Right renal pelvis (tissue), 4 donors: ENCODE results near the gene COPG1. TPM values are rescaled to one million over a fixed set of nuclear protein-coding genes. Genes with fewer than 3 reads are reported as not detected.

Experiments
- DNase-seq, 4 donors: peaks; one replicate each; pipeline ENCODE4 v3.0.0-alpha.2; 2013; ENCODE audit warnings: low read depth in 4 of 4, low spot score in 3 of 4, missing footprints in 1 of 4
- polyA plus RNA-seq, 4 donors: library from polyadenylated mRNA; unstranded; fragments of 120-200 nt; gene quantifications; one replicate each; pipeline ENCODE4 v1.2.1, GENCODE V29; 2013; ENCODE audit not compliant: insufficient read length in 4 of 4

The COPG1 gene
- polyA plus RNA-seq, 4 donors = 151 to 163 (median 153) TPM

DNA sequence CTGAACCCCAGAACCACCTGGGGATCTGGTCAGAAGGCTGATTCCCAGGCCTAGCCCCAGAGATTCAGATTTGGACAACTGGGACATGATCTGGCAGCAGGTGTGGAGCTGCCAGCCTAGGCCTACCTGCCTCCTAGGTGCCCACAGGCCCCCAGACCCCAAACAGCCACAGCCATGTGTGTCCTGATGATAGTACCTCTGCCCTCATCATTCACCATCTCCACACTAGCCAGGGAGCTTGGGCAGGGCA, 63.9 kb downstream of the COPG1 start:
- DNase-seq = no peak

DNA sequence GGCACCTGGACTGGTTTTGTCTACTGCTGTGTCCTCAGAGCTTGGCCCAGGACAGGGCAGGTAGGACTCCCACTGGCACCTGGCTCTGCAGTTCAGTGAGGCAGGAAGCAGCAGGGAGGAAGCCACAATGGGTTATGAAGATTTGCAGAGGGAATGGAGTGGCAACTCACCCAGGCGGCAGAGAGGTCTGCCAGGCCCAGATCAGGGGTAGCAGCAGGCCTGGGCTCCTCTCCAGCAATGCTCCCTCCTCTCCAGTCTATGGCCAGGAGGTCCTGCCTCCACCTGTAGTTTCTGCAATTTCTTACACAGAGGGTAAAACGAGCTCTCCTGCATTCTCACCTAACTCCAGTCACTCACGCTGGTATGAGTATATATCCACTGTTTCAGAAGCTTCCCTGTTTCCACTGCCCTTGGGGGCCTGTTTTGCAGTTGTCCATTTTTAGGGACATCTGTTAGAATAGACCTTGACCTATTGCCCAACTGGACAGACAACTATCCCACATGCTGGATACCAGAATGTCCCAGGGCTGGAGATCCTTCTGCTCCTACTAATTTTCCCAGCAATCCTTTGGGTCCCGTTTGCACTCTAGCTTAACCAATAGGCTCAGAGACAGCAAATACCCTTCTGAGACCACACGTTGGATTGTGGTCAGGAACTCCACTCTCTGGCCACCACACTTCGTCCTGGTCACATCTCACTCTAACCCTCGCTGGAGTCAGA, 64.4 kb downstream of the COPG1 start:
- no peak for DNase-seq

DNA sequence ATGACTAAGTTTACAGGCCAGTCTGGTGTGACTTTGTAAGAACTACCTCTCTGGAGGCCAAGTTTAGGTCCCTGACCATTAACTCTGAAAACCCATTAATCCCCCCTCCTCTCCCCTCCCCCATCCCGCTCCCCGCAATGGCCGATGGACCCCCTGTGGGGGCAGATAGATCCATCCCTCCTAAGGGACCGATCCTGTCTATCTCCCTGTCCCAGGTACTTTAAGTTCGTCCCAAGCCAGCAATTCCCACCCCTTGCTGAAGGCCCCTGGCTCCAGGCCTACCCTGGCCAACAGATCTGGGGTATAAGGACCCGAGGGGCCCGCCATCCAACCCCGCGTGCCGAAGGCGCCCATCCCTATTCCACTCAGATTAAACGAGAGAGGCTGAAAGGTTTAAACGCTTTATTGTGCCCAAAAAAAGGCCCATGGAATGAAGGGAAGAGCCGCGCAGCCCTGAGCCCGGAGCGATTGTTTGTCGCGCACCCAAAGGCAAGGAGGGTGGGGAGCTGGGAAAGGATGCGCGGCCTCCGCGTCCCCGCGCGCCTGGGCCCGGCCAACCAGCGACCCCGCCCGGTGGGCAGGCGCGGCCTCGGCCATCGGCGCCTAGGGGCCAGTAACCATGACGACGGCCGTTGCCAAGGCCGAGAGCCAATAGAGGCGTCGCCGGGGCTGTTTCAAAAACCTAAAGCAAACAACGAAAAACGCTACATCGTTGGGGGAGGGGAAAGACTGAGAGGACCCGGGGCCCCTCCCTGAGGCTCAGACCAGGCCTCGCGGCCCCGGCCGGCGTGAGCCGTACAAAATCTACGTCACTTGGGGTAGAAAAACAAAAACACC, 65.2 kb downstream of the COPG1 start:
- peak; percentile 82 to 84 (median 83) for DNase-seq

DNA sequence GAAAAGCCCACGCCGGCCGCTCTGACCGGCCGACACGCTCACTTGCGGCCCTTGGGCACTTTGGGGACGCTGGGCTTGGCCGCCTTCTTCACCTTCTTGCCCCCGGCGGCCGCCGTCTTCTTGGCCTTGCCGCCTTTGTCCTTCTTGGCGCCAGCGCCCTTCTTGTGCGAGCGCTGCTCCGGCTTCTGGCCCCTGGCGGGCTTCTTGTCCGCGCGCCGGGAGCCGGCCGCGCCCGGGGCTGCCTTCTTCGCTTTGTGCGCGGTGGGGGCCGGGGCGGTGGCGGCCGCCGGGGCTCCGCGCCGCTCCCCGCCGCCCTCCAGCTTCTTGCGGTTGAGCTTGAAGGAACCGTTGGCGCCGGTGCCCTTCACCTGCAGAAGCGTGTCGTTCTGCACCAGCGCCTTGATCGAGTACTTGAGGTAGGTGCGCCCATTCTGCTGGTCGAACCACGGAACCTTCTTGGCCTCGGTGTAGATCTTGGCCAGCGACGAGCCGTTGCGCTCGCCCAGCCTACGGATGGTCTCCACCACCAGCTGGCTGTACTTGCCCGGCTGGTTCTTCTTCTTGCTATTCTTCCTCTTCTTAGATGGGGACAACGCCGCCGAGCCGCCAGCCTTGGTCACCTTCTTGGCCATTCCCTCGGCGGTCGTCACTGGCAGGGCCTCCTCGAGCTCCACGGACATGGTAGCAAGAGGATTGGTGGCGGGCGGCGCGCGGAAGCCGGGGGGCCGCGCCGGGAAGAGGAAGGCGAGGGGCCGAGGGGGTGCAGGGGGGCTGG, 66.0 kb downstream of the COPG1 start:
- DNase-seq = no peak

DNA sequence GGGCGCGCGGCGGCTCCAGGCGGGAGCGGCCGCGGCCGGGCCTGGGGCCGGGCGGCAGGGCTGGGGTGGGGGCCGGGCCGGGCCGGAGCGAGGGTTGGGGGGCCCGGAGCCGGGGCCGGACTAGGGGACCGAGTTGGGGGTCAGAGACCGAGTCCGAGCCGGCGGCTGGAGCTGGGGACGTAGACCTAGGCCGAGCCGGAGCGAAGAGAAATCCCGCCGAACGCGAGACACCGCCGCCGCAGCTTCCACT, 66.5 kb downstream of the COPG1 start:
- no peak for DNase-seq

DNA sequence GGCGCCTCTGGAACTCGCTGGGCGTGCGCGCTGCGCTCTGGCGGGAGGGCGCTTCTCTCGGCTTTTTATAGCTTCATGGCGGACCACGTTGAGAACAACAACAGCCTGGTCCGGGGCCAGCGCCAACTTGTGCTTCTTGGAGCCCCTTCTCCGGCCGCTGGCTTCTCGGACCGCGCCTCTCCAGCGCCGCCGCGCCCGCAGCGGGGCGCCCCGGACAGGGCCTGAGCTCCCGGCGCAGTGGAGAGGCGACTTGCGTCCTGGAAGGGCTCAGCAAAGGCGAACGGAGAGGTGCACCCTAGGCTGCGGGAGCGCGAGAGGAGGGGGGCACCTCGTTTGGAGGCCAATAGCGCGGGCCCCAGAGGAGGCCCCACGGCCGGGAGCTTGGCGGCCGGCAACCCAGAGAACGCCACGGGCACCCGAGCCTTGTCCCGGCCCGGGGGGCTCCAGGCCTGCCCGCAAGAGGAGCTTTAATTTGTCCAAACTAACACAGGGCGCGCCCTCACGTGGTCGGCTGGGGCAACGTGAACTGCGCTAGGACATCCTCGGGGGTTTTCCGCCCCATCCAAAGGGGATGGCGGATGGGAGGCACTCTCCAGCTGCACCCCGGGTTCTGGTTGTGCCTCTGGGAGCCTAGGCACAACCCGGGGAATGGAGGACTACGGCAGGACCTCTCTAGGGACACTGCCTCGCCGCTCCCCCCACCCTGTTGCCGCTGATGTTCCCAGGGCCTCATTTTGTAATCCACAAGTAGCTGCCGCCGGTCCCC, 67.0 kb downstream of the COPG1 start:
- DNase-seq = peak; percentile 78 to 86 (median 82)

DNA sequence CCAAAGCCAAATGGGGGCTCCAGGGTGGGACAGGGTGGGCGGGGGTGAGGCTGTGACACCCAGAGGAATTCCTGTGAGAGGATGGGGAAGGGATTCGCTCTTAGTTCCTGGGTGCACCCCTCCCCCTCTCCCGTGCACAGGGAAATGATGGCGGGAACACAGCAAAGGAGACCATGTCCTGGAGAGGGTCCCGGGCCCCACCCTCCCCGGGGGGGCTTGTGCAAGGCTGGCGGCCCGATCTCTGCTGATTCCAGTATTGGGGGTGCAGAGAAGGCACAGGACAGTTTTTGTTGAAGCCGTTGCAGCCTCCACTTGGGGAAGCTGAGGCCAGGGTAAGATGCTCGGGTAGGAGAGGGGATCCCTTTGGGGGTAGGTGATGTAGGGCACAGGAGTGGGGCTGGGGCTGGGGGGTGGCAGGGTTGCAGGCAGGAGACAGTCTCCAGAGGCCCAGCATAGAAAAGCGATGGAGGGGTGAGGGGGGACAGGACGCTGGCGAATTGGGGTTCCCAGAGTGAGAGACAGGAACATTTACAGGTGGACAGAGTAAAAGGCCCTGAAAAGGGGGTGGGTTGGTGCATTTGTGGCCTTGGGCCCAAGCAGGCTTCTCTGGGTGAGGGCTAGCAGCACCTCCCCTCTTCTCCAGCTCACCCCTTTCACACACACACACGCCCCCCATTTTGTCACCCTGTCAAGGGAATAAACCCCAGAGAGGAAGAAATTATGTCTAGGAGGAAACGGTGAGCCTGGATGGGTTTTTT, 67.8 kb downstream of the COPG1 start:
- no peak for DNase-seq

DNA sequence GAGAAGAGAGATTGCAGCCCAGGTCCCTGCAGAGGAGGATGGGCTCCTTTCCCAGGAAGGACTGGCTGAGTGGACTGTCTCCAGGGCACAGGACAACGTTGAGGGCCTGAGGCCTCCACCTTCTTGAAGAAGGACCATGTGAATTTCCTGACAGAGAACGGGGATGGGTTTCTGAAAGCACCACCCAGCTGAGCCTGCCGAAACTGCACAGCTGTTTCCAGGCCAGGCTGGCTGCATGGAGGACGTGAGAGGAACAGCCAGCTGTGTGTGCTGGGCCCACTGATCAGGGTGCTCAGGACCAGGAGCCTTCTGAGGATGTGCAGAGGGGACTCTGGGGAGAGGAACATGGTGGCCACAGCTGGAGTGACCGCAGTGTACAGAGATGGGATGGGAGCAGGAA, 68.4 kb downstream of the COPG1 start:
- DNase-seq = no peak

DNA sequence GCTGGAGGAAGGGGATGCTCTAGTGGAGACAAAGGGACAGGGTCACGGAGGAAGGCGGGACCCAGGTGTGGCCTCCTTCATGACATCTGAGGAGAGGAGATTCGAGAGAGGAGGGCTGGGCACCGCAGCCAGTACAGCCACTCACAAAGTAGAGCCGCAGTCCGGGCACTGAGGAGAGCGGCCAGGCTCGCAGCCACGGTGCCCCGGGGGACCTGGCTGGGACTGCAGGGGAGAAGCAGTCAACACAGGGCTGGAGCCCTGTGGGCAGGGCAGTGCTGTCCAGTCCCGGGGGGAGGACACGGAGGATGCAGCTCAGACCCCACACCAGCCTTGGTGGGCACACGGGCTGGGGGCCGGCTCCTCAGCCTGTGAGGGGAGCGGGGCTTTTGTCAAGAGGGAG, 69.5 kb downstream of the COPG1 start:
- no peak for DNase-seq

DNA sequence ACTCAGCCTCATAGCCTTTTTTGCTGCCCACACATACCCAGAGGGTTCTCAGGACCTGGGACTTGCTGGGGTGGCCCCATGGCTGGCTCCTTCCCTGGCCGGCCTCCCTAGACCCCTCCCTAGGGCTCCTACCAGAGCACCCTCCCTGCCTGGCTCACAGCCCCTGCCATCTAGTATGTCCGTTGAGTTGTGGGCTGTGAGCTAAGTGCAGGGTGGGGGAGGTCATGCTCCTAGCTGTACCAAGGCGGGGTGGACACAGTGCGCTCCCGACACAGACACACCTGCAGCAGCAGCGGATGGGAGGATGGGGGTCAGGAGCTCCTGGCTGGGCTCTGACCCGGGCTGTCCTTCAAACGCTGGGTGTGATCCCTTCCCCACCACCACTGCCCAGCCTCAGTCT, 70.9 kb downstream of the COPG1 start:
- no peak for DNase-seq

DNA sequence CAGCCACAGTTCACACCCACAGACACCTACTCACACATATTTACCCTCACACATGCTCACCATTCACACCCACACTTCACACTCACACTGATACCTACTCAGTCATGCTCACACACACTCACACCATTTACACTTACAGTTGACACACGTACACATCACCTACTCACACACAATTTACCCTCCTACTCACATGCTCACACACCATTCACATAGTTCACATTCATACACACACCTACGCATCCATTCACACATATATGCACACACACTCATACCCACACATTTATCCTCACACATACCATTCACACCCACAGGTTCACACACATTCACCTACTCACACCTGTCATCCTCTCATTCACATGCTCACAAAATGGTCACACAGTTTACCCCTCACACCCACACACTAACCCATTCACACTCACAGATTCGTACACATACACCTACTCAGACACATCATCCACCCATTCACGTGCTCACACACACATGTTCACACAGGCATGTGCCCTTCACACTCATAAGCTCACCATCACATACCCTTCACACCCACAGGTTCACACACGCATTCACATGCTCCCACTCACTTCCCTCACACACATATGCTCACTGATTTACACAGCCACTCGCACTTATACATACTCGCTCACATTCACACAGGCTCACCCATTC, 71.5 kb downstream of the COPG1 start:
- no peak for DNase-seq

DNA sequence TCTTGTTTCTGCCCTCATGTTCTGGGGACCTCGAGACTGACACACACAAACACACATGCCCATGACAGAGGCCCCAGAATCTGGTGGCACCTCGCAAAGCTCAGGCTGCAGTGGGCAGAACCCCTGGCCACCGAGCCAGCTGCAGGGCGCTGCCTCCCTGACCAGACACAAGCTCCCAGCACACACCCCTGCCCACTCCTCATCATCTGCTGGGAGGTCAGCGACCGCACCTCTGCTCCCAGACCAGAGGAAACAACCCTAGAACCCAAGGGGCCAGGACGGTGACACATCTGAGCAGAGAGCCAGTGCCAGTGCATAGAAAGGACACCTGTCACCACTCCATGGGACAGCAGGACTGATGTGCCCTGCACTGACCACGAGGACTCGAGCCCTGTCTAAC, 72.5 kb downstream of the COPG1 start:
- no peak for DNase-seq

DNA sequence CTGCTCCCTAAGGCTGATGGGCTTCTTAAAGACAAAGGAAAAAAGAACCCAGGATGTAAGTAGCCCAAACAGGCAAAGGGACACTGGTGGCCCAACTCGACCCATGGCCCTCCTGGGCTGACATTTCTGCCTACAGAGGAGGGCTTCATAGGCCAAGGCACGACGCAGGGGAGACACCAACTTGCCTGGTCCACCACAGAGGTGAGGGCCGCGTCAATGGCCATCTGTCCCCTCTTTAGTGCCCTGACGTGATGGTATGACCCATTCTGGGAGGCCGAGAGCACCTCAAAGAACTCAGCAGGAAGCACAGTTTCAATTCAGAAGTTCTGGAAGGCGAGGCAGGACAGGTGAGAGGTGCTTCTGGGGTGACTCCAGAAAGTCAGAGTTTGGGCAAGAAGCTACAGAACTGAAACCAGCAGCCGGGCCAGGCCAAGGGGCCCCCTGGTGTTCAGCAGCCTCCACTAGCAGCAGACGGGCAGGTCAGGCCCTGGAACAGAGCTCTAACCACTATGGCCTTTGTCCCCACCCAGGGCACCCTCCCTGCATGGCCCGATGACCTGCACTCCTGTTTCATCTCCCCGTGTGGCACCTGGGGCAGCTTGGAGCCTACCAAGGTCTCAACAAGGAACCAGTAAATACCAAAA, 74.4 kb downstream of the COPG1 start:
- DNase-seq = no peak

DNA sequence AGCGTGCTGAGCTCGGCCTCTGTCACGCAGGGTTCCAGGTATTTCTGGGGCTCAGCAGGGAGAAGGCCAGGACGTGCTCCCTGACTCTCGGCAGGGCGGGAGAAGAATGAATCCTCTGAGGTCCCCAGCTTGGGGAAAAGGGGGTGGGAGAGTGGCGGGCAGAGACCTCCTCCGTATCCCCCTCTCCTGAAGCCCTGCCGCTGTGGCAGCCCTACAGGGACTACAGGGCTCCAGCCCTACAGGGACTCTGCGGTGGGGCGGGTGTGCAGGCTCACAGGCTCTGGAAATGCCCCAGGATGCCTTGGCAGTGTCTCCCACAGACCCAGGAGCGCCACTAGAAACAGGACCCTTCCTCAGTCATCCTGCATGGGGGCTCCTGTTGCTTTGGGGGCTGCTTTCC, 75.4 kb downstream of the COPG1 start:
- no peak for DNase-seq

DNA sequence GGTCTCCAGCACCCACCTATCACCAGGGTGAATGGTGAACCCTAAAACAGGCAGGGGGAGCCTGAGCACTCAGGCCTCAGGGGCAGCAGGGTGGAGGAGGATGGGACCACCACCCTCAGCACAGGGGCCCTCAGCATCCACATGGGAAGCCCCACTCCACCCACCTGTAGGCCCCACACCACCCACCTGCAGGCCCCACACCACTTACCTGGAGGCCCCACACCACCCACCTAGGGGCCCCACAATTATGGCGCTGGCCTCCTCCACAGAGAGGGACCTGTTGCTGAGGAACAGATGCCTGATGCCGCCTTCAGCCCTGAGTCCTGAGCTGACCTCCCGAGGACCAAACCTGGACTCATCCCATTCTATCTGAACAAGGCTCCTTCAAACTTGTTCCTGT, 76.0 kb downstream of the COPG1 start:
- DNase-seq = no peak

DNA sequence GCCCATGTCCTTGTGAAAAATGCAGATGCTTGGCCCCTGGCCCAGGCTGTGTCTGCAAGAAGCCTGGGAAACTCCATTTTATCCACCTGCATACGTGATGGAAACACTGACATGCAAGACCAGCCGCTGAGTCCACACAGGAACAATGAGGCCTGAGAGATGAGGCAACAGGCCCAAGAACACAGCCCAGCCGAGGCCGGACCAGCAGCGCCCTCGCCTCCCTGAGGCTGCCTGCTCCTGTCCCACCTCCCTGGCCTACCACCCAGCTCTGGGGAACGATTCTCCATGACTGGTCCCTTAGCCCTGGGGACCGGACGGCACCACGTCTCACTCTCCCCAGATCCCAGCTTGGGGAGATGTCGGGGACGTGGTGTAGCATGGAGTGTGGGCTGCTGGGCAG, 76.7 kb downstream of the COPG1 start:
- DNase-seq = no peak

DNA sequence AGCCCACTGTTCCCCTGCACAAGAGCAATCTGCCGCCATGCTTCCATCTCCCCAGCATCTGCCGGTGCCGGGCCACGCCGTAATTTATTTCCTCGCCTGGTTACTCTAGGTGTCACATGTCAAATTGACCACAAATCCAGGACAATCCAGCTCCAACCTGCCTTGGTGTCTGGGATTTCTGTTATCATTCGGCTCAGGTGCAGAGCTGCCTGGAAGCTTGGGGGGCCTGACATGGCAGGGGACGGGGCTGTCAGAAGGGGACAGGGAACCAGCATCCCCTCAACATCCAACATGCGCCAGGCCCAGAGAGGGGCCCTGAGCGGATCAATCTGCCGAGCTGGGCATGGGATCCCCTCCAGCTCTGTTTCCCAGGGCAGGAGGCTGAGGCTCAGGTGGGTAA, 77.2 kb downstream of the COPG1 start:
- no peak for DNase-seq
